ENCODE measurements around the gene DCUN1D3.
"Not testable (repeated sequence)": the region's sequence is repeated elsewhere in the genome, so short reads cannot be mapped to it uniquely, and the experiment has no call there.

DCUN1D3 gene

GRCh38 chr16:20862162-20862960 lies 37.8 kb downstream of the DCUN1D3 start:
- DNase-seq (ENCODE audit: low read depth, low spot score) = no peak

GRCh38 chr16:20860995-20861394 lies 39.2 kb downstream of the DCUN1D3 start:
- not testable (repeated sequence) for DNase-seq (ENCODE audit: low read depth, low spot score)

- no peak for DNase-seq (ENCODE audit: low read depth, low spot score)
Measured at GRCh38 chr16:20860361-20860760, 39.8 kb downstream of the DCUN1D3 start.

GRCh38 chr16:20859699-20860098 lies 40.5 kb downstream of the DCUN1D3 start:
- no peak for DNase-seq (ENCODE audit: low read depth, low spot score)

DNA sequence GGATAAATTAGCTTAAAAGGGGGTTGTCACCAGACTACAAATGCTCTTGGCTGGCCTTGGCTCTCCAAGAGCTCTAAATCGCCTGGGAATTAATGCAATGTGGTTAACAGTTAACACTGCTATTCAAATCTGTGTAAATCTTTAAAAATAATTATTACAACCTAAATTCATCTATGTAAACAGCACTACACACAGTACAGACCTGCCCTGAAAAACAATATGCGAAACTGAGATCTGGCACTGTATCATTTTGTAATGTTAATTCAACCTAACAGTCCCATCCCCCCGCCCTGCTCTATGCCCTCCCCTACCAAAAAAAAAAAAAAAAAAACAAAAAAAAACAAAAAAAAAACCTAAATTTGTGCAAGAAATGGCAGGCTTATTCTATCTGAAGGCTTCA lies 40.9 kb downstream of the DCUN1D3 start:
- no peak for DNase-seq (ENCODE audit: low read depth, low spot score)

DNA sequence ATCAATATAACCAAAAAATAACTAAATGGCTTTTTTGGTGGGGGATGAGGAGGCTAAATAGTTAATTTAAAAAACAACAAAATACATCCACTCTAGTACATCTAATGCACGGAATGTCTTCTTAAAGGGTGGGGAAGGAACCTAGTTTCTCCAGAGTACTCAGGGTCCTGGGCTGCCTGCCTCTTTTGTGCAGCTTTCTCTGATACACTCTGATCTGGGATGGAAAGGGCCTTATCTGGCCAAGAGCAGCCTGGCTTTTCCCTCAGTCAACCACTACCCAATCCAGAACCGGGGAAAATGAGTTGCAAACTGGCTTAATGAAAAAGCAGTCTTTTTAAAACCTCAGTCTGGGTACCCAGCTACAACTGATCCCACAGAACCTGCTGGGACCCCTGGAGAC lies 42.9 kb downstream of the DCUN1D3 start:
- DNase-seq (ENCODE audit: low read depth, low spot score) = no peak

GRCh38 chr16:20854963-20855362 lies 45.2 kb downstream of the DCUN1D3 start:
- DNase-seq (ENCODE audit: low read depth, low spot score) = no peak

DNA sequence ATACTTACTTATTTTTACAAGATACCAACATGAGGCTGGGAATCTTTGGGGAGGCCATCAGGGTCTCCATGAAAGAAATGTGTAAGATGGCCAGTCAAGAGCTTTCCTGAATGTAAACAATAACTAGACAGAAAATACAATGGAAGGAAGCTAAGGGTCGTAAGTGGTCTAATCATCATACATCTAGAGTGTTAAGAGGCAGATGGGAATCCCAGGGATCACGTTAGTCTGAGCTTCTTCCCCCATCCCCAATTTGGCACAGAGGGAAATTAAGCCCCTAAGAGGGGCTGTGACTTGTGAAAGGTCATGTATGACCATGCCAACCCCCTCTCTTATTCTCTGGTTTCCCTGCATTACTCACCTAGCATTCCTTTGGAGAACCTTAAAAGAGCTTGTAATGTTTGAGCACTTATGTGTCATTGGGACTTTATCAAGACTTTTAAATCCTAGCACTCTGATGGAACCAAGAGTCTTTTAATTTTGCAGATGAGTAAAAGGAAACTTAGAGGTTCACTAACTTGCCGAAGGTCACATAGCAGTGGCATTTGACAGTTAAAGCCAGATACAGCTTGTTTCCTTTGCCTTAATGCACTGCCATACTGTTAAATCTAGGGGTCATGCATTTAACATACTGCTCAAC lies 46.1 kb downstream of the DCUN1D3 start:
- no peak for DNase-seq (ENCODE audit: low read depth, low spot score)

- DNase-seq (ENCODE audit: low read depth, low spot score) = no peak
Measured at GRCh38 chr16:20853143-20853542, 47.0 kb downstream of the DCUN1D3 start.

GRCh38 chr16:20851601-20852000 lies 48.6 kb downstream of the DCUN1D3 start:
- no peak for DNase-seq (ENCODE audit: low read depth, low spot score)

GRCh38 chr16:20850981-20851380 lies 49.2 kb downstream of the DCUN1D3 start:
- DNase-seq (ENCODE audit: low read depth, low spot score) = no peak

DNA sequence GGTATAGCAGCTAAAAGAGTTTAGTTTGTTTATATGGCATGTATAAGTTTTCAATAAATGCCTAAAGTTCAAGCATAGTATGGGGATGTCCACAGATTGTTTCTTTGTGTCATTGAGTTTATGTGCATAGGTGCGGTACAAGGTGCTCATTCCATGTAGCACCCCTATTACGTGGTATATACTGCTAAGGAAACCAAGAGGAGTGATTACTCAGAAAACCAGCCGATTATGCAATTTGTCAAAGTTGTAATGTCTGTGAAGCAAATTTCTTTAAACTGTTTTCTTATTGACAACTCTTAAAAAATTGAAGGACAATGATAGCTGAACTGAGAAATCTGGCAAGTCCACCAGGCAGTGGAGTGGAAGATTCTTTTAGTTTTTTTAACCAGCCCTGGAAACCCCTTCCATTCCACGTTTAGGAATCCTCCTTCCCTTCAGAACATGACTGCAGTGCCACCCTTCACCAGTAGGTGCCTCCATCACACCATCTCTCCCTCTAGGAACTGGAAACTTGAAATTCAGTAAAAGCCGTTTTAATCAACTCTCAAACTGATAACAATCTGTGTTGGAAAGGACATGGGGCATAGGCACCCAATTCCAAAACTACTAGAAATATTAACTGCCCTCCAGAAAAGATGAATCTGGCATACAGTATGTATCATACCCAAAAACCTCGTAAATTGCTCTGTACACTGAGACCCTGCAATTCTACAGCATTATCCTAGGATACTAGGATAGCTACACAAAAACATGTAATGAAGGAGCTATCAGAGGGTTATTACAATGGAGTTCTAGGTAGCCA lies 50.4 kb downstream of the DCUN1D3 start:
- peak; percentile 57 for DNase-seq (ENCODE audit: low read depth, low spot score)

GRCh38 chr16:20847550-20847949 lies 52.6 kb downstream of the DCUN1D3 start:
- DNase-seq (ENCODE audit: low read depth, low spot score) = no peak

- DNase-seq (ENCODE audit: low read depth, low spot score) = no peak
Measured at GRCh38 chr16:20846551-20846950, 53.6 kb downstream of the DCUN1D3 start.

- DNase-seq (ENCODE audit: low read depth, low spot score) = no peak
Measured at GRCh38 chr16:20846030-20846429, 54.1 kb downstream of the DCUN1D3 start.

DNA sequence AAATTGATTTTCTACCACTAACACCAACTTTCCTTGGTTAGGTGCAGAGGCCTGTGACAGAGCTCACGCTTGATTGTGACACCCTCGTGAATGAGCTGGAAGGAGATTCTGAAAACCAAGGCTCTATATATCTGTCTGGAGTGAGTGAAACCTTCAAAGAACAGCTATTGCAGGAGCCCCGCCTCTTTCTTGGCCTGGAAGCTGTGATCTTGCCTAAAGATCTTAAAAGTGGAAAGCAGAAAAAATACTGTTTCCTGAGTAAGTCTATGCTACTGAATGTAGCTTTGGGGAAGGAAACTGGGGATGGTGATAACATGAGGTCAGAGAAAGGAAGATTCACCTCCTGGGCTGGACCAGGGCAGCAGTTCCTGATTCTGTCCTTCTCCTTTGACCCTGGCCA lies 55.6 kb downstream of the DCUN1D3 start:
- no peak for DNase-seq (ENCODE audit: low read depth, low spot score)

- DNase-seq (ENCODE audit: low read depth, low spot score) = no peak
Measured at GRCh38 chr16:20844054-20844453, 56.1 kb downstream of the DCUN1D3 start.

DNA sequence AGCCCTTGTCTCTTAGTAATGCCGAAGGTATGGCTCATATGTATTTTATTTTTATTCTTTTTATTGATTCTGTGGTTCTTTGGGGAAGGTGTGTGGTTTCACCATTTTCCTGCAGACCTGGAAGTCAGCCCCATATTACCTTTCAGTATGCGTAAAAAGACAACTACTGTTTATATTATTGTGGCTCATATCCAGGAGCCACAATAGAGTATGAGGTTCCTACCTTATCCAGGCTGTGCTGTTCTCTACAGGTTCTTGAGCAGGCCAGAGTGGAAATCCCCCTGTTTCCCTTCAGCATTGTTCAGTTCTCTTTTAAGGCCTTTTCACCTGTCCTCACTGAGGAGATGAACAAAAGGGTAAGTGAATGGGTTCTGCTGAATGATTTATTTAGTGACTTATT lies 60.7 kb downstream of the DCUN1D3 start:
- DNase-seq (ENCODE audit: low read depth, low spot score) = no peak

- DNase-seq (ENCODE audit: low read depth, low spot score) = no peak
Measured at GRCh38 chr16:20838240-20838639, 61.9 kb downstream of the DCUN1D3 start.

- no peak for DNase-seq (ENCODE audit: low read depth, low spot score)
Measured at GRCh38 chr16:20833086-20833485, 67.1 kb downstream of the DCUN1D3 start.

GRCh38 chr16:20830372-20830771 lies 69.8 kb downstream of the DCUN1D3 start:
- no peak for DNase-seq (ENCODE audit: low read depth, low spot score)

GRCh38 chr16:20829536-20829935 lies 70.6 kb downstream of the DCUN1D3 start:
- no peak for DNase-seq (ENCODE audit: low read depth, low spot score)
